GM21423 (cell line): ENCODE measurements around the gene BEND7.

Source experiments
- ATAC-seq: cut with Tn5 transposase; IDR thresholded peaks from one replicate; pipeline ENCODE4 v1.9.1; 2021; ENCODE audit warnings: mild to moderate bottlenecking, moderate library complexity; ENCODE audit not compliant: unreplicated experiment

The BEND7 gene

GRCh38 chr10:13521026-13521425 lies 7.8 kb downstream of the BEND7 start:
- no peak for ATAC-seq

- ATAC-seq, result no peak
Observed at GRCh38 chr10:13520194-13520593, 8.6 kb downstream of the BEND7 start.

- ATAC-seq, result no peak
Observed at GRCh38 chr10:13518076-13518692, 10.6 kb downstream of the BEND7 start.

GRCh38 chr10:13517675-13518074 lies 11.1 kb downstream of the BEND7 start:
- no peak for ATAC-seq

- no peak for ATAC-seq
Observed at GRCh38 chr10:13516176-13516575, 12.6 kb downstream of the BEND7 start.

GRCh38 chr10:13515467-13515866 lies 13.3 kb downstream of the BEND7 start:
- ATAC-seq, result no peak

GRCh38 chr10:13514296-13514695 lies 14.5 kb downstream of the BEND7 start:
- no peak for ATAC-seq

GRCh38 chr10:13512564-13512963 lies 16.2 kb downstream of the BEND7 start:
- ATAC-seq, result no peak

GRCh38 chr10:13511409-13511808 lies 17.4 kb downstream of the BEND7 start:
- no peak for ATAC-seq

- no peak for ATAC-seq
Observed at GRCh38 chr10:13505052-13505680, 23.6 kb downstream of the BEND7 start.

- ATAC-seq, result no peak
Observed at GRCh38 chr10:13503745-13504463, 24.9 kb downstream of the BEND7 start.

GRCh38 chr10:13502380-13502779 lies 26.4 kb downstream of the BEND7 start:
- no peak for ATAC-seq

GRCh38 chr10:13500201-13500600 lies 28.6 kb downstream of the BEND7 start:
- ATAC-seq, result no peak

- no peak for ATAC-seq
Observed at GRCh38 chr10:13499150-13499549, 29.7 kb downstream of the BEND7 start.

GRCh38 chr10:13496931-13497330 lies 31.9 kb downstream of the BEND7 start:
- no peak for ATAC-seq

- no peak for ATAC-seq
Observed at GRCh38 chr10:13496164-13496563, 32.6 kb downstream of the BEND7 start.

- ATAC-seq, result no peak
Observed at GRCh38 chr10:13492493-13493180, 36.2 kb downstream of the BEND7 start.

GRCh38 chr10:13491747-13492360 lies 37.0 kb downstream of the BEND7 start:
- ATAC-seq, result no peak

GRCh38 chr10:13490503-13490902 lies 38.3 kb downstream of the BEND7 start:
- no peak for ATAC-seq

GRCh38 chr10:13489035-13489599 lies 39.7 kb downstream of the BEND7 start:
- no peak for ATAC-seq

- ATAC-seq, result no peak
Observed at GRCh38 chr10:13485623-13486022, 43.2 kb downstream of the BEND7 start.
